SHP77 treated with DMSO at 0.1 percent for 48 hours (cell line): ENCODE data around the gene RAB22A.

Experiments
- DNase-seq: peaks from one replicate; lab custom pipeline; 2025; lab: John Stamatoyannopoulos, UW

Gene RAB22A

GRCh38 chr20:58303547-58303946 lies 6.0 kb upstream of the RAB22A start:
- DNase-seq: no peak

GRCh38 chr20:58305061-58305460 lies 4.5 kb upstream of the RAB22A start:
- DNase-seq: no peak

GRCh38 chr20:58306421-58307261 lies 2.9 kb upstream of the RAB22A start:
- DNase-seq: peak; percentile 59

- no peak for DNase-seq
Observed at GRCh38 chr20:58307270-58307669, 2.2 kb upstream of the RAB22A start.

- DNase-seq: no peak
Observed at GRCh38 chr20:58308290-58308679, 1.2 kb upstream of the RAB22A start.

GRCh38 chr20:58308680-58309527 lies 611 bp upstream of the RAB22A start:
- DNase-seq: no peak

- DNase-seq: no peak
Observed at GRCh38 chr20:58310291-58310782, 822 bp downstream of the RAB22A start.

GRCh38 chr20:58312836-58313235 lies 3.3 kb downstream of the RAB22A start:
- DNase-seq: no peak

GRCh38 chr20:58313396-58313795 lies 3.9 kb downstream of the RAB22A start:
- DNase-seq: no peak

- DNase-seq: no peak
Observed at GRCh38 chr20:58321205-58321604, 11.7 kb downstream of the RAB22A start.

- DNase-seq: no peak
Observed at GRCh38 chr20:58322083-58322482, 12.6 kb downstream of the RAB22A start.

GRCh38 chr20:58325912-58326311 lies 16.4 kb downstream of the RAB22A start:
- no peak for DNase-seq

- no peak for DNase-seq
Observed at GRCh38 chr20:58327211-58327610, 17.7 kb downstream of the RAB22A start.

GRCh38 chr20:58328836-58329235 lies 19.3 kb downstream of the RAB22A start:
- DNase-seq: no peak

GRCh38 chr20:58329711-58330110 lies 20.2 kb downstream of the RAB22A start:
- DNase-seq: no peak

- DNase-seq: no peak
Observed at GRCh38 chr20:58330249-58330648, 20.7 kb downstream of the RAB22A start.

- no peak for DNase-seq
Observed at GRCh38 chr20:58330687-58331086, 21.2 kb downstream of the RAB22A start.

- DNase-seq: no peak
Observed at GRCh38 chr20:58331961-58332551, 22.5 kb downstream of the RAB22A start.

- no peak for DNase-seq
Observed at GRCh38 chr20:58339741-58340140, 30.2 kb downstream of the RAB22A start.

- DNase-seq: no peak
Observed at GRCh38 chr20:58340151-58340550, 30.6 kb downstream of the RAB22A start.

- DNase-seq: no peak
Observed at GRCh38 chr20:58340853-58341252, 31.3 kb downstream of the RAB22A start.

GRCh38 chr20:58342104-58342945 lies 32.8 kb downstream of the RAB22A start:
- DNase-seq: no peak
